HG03280 (cell line): ENCODE results near the gene NFKBIA.
A peak's percentile ranks its signal among the peaks of the same experiment; 100 is the strongest.
"Not testable (repeated sequence)": the region's sequence is repeated elsewhere in the genome, so short reads cannot be mapped to it uniquely, and the experiment has no call there.

Experiments used
- ATAC-seq: cut with Tn5 transposase; IDR thresholded peaks from one replicate; pipeline ENCODE4 v1.9.1; 2021; ENCODE audit warnings: mild to moderate bottlenecking, moderate library complexity; ENCODE audit not compliant: unreplicated experiment

The NFKBIA gene

DNA sequence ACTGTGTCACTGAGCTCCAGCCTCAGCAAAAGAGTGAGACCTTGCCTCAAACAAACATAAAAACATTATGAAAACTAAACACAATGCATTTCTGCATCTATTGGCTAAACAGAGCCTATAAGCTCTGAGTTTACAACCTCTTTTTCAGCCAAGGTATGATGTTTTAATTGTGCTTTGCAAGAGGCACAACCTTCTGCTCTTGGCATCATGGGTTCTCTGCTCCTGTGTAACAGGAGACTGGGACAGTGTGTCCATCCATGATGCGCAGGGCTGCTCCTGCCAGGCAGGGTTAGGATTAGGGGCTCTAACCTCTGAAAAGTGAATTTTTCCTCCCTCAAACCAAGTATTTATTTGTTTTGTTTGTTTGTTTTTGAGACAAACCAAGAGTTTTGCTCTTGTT is 5.0 kb upstream of the NFKBIA start:
- no peak for ATAC-seq

DNA sequence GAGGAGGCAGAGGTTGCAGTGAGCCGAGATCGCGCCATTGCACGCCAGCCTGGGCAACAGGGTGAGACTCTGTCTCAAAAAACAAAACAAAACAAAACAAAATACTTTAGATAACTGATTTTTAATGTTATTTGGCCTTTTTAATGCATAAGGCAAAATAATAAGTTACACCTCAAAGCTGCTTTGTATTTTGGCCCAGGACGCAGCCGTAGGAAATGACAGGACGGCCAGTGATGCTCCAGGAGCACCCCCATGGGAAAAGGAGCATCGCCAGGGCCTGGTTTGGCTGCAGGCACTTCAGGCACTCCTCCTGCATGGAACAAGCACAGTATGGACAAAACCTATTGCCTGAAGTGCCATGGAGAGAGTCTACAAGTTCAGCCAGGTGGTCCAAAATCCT is 3.5 kb upstream of the NFKBIA start:
- ATAC-seq = no peak

DNA sequence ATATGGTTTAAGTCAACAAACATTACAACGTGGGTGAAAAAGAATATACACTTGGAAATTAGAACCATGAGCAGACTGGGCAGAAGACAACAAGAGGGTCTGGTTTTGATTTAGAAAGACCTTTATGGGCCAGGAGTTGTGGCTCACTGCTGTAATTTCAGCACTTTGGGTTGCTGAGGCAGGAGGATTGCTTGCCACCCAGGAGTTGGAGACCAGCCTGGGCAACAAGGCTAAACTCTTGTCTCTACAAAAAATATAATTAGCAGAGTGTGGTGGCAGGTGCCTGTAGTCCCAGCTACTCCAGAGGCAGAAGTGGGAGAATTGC is 2.7 kb upstream of the NFKBIA start:
- ATAC-seq = no peak

DNA sequence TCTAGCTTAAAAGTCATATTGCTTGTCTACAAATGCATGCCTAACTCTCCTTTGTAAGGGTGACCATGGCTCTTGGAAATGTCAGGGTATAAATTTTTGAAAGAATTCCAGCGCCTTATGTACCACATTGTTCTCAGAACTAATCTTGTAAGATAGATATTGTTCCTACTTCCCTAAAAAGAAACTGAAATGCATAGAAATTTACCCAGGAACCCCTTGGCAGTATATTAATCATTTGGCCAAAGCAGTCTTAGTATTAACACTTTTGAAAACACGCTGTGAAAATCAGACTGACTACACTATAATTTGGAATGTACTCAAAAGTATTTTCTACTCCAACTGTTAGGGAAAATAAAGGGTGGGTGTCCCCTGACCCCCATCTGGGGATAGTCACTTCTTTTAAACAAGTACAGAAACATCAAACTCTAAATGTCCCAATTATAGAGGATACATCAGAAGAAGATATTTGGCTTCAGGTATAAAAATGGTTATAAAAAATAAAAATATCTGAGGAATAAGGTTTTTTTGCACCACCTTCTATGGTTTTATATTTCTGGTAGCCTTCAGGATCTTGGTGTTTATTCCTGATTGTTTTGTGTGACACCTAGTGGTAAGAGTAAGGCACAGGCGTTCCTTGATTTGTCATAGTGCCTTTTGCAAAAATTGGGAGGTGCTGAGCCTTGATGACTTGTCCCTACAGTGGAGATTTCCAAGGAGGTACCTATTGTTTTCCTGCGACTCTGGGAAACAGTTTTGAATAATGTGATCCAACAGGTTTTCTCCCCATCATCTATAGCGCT is 2.2 kb upstream of the NFKBIA start:
- ATAC-seq = no peak

DNA sequence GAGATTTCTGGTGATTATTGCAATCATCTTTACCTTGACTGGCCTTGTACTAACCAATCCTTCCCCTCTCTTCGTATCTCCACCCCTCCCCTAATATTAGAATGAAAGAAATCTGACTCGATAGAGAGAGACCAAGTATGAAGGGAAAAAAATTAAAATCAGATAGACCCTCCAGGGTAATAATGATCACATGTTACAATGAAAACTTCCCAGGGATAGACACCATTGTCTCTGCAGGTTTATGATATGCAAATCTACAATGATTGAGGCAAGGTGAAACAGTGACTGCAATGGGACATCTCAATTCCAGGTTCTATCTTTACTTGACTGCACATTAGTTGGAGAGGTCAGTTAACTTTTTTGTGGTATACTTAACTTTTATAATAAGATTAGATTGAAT is 1.5 kb upstream of the NFKBIA start:
- ATAC-seq = no peak

DNA sequence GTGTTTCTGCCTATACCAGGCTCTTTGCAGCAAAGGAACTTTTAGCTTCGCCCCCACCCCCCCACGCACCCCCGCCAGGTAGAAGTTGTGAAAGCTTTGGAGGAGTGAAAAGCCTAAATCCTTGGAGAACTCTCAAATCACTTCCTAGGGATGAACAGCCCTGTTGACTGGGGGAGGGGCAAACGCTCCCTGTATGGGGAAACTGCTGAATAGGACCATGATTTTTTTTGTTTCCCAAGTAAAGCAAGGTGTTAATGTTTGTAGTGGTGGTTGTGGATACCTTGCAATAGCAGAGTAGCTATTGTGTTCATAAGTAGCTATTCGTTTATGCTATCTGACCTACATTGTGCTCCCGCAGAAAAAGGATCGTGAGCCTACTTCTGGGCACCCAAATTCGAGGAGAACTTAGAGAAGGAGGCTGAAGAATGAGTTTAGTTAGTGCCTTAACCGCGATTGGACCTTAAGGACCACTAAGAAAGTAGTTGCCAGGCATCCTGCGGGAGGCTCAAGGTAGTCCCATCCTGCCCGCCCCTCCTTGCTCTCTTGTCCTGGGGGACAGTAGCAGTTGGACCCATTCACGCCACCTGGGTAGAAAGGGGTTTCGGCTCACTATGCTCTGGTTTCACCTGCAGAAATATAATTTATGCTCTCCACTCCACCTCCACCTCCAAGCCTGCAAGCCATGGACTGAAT is 901 bp upstream of the NFKBIA start:
- ATAC-seq = no peak

DNA sequence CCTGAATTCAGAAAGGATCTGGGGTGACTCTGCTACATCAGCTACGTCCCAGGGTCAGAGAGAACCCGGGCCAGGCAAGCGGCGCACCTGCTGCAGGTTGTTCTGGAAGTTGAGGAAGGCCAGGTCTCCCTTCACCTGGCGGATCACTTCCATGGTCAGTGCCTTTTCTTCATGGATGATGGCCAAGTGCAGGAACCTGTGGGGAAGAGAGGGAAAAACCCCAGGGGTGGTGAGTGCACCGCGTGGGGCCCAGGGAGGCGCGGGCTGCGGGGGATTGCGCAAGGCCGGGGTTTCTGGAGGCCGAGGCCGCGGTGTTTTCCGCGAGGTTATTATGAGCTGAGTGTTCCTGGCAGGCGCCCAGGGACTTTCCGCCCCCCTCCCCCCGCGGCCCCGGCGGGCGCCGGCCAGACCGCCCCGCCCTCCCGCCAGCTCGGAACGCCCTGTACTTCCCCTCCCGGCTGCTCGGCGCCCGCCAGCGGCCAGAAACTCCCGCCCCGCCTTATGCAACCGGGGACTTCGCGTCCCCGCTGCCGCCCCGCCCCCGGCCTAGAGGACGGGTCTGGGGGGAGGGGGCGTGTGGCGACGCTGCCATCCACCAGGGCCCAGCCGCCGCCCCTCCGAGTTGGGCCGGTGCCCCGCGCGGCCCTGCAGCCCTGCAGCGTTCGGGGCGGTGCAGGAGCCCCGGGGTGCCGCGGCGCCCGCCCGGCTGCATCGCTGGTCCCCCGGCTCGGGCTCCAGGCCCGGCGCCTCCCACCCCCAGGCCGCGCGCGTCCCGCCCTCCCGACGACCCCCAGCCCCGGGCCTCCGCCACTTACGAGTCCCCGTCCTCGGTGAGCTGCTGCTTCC is 723 bp downstream of the NFKBIA start:
- ATAC-seq = peak; percentile 57

DNA sequence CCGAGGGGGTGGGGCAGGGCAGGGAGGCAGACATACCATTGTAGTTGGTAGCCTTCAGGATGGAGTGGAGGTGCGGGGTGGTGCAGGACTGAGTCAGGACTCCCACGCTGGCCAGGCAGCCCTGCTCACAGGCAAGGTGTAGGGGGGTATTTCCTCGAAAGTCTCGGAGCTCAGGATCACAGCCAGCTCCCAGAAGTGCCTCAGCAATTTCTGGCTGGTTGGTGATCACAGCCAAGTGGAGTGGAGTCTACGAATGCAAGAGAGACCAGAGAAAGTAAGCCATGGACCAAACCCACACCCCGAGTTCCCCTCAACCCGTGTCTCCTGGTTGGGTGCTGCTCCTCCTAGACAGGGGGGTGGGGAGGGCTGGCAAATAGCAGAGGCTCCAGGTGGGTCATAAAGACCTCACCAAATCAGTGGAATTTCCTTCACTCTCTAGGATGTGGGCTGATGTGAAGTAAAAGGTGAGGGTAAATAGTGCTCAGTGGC is 1.4 kb downstream of the NFKBIA start:
- ATAC-seq = no peak

DNA sequence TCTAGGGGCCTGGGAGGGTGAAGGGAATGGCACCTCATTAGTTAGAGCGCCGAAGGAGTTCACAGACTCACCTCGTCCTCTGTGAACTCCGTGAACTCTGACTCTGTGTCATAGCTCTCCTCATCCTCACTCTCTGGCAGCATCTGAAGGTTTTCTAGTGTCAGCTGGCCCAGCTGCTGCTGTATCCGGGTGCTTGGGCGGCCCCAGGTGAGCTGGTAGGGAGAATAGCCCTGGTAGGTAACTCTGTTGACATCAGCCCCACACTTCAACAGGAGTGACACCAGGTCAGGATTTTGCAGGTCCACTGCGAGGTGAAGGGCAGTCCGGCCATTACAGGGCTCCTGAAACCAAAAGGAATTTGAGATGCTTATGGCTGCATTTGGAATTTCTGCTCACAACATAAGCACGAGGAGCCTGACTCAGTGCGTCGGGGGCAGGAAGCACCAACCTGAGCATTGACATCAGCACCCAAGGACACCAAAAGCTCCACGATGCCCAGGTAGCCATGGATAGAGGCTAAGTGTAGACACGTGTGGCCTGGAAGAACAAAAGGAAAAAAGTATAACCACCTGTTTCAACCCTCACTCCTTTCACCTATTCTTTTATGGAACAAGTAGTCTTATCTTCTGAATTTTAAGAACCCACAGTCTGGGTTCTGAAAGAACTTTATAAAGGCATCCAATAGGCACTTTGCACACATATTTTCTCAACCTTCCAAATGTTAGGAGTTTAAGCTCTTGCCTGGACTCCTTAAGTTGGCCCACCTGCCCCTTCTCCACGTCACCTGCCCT is 2.0 kb downstream of the NFKBIA start:
- ATAC-seq = no peak

DNA sequence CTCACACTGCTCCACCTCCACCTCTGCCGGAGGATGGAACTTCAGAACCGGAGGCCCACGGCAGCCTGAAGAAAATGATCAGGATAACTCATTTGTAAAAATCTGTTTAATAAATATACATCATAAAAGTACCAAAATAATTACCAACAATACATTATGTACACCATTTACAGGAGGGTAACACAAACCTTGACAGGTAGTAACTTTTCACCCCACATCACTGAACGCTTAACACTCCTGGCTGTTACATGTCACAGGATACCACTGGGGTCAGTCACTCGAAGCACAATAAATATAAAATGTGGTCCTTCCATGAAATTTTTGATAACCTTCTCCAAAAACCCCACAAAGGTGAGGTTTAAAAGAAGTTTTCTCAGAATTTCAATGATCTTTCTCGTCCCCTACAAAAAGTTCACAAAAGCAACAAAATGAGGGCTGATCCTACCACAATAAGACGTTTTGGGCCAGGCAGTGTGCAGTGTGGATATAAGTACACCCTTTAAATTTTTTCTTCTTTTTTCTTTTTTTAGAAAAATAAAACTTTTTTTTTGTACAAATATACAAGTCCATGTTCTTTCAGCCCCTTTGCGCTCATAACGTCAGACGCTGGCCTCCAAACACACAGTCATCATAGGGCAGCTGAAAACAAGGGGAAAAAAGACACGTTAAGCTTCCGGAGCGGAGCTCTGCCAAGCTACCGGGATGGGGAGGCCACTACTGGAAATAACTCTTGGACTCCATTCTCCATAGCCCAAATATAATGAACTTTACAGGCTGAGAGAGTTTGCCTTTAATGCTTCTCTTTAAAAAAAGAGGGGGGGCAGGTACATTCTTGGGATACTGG is 2.9 kb downstream of the NFKBIA start:
- ATAC-seq = no peak

DNA sequence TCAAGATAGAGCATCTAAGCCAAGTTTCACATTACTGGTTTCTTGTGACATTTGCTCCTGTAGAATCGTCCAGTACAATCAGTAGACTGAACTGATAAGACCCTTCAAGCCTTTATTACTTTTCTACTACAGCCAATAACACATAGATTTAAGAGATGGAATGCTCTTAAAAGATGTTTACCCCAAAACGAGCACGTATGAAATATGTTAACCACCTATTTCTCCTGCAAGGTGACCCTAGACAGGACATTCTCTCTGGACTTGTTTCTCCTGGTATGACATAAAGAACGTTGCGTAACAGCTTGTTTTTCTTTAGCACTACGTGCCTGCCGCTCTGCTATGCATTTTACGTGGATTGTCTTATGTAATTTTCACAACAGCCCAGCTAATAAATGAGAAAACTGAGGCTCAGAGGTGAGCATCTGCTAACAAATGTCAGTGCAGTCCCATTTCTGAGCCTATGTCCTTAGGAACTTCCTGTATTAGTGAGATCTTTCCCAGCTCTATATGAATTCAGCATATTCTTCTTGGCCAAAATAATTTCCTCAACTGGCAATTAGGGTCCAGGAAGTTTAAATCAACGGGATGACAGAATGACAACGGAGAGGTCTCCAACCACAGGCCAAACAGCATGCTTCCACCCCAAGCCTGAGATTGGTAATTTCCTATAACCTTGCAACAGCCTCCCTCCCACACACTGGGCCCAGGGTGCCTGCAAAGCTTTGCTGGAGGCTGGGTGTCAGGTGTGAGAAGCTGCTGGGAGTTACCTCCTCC is 3.7 kb downstream of the NFKBIA start:
- ATAC-seq = no peak

DNA sequence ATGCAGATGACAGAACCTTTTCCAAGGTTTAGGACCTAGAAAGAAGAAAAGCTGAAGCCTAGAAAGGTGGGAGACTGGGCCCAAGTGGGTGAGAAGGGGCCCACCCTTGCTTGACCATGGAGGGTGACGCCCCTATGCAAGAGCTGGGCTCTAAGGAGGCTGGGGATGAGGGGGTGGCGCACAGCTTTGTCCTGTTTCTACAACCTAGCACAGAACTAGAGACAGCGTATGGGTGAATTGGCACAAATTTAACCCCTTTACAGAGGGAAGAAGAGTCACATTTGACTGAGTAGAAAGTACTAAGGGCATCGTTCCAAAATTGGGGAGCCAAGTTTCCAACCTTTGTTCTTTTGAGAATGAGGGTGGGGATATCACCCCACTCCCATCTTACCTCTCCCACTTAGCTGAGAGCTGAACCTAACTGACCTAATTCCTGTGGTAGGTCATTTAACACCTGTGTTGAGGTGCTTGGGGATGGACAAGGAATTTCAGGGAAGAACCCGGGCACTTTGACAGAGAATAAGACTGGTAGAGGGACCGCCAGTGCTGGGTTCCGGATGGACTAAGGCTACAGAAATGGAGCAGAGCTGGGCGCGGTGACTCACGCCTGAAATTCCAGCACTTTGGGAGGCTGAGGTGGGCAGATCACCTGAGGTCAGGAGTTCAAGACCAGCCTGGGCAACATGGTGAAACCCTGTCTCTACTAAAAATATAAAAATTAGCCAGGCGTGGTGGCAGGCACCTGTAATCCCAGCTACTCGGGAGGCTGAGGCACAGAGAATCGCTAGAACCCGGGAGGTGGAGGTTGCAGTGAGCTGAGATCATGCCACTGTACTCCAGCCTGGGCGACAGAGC is 5.2 kb downstream of the NFKBIA start:
- no peak for ATAC-seq

DNA sequence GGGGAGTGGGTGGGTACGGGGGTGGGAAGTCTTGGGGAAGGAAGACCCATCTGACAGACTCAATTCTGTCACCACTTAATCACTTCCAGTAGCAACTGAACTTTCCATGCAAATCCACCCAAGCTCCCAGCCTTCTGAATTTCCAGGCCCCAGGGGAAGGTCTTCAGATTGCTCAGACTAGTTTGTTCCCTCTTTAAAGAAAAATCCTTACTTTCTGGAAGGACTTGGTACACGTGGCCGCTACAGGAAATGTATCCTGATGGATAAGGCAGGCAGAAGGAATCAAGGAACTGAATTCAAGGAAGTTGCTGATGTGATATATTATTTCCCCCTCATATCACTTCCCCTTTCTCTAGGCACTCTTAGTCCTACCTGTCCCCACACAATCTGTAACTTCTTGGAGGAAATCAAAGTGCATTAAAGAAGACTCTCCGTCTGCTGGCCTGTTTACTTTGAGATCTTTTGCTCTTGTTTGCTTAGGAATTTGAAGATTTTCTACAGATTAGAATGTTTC is 6.4 kb downstream of the NFKBIA start:
- ATAC-seq = no peak

DNA sequence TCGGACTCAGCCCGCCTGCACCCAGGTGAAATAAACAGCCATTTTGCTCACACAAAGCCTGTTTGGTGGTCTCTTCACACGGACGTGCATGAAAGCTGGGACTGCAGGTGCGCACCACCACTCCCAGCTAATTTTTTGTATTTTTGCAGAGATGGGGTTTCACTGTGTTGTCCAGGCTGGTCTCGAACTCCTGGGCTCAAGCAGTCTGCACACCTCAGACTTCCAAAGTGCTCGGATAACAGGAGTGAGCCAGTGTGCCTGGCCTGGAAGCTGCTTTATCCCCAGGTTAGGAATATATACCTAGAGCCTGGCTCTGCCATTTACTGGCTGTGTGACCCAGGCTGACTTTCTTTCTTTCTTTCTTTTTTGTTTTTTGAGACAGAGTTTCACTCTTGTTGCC is 7.9 kb downstream of the NFKBIA start:
- ATAC-seq = not testable (repeated sequence)

DNA sequence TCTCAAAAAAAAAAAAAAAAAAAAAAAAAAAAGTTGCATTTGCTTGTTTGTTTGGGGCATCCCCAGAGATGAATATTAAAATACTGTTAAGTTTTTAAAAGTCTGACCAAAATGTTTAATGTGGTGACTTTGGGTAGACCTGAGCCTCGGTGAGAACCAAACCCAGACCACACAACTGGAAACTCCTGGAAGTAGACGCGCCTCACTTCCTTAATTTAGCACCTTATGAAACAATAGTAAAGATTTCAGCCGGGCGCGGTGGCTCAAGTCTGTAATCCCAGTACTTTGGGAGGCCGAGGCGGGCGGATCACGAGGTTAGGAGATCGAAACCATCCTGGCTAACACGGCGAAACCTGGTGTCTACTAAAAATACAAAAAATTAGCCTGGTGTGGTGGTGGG is 9.3 kb downstream of the NFKBIA start:
- ATAC-seq = no peak

DNA sequence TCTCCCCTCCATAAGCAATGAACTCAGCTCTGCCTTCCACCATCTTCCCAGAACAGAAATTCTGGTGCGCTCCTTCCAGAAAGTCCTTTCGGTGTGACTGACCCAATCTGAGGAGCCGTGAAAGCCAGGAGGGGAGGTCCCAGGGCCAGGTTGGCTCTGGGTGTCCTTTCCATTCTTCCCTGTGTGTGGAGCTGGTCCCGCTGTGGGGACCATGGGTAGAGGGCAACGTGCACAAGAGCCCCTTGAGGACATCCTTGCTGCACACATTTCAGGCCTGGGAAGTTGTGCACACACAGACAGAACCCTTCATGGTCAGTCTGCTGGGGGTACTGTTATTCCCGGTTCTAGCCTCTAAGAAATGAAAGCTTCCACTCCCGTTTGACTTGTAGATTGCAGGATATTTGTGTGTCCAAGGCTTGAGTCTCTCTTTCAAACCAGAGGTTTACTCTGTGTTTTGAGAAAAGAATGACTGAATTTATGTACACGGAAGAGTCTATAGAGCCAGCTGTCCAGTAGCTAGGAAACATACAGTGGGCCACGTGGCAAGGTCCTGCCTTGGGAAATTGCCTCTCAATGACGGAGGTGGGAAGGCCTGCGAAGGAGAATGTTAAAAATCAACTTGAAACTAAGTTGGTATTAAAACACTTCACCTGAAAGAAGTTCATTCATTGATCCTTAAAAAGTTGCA is 10.1 kb downstream of the NFKBIA start:
- ATAC-seq = no peak

DNA sequence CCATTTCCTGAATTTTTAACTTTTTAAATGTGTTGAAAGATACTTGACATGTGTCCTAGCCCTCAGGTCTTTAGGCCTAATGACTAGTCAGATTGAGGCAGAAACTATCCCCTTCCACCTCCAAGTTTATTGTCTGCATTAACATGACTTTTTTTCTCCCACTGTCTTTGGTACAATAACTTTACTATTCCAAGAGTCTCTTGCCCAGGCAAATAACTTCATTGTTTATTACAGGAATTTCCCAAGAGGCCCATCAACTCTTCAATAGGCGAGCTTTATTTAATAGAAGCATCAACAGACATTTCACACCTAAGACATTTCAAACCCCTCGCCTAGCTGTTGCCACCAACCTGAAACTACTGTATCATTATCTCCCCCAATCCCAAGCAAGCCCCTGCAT is 10.7 kb downstream of the NFKBIA start:
- no peak for ATAC-seq
